Retinal pigment epithelial cell (primary cell): ENCODE results near the gene OLFML1.
"Not testable (repeated sequence)": the region's sequence is repeated elsewhere in the genome, so short reads cannot be mapped to it uniquely, and the experiment has no call there.

Experiments
- DNase-seq: peaks from one replicate; pipeline ENCODE4 v3.0.0-alpha.2; 2010; ENCODE audit warnings: low read depth
- H3K4me3 ChIP-seq: 2 replicates; pipeline ENCODE4 v1.5.1; 2011; ENCODE audit warnings: mild to moderate bottlenecking, low read length, control low read depth, moderate library complexity
- CTCF ChIP-seq: conservative IDR thresholded peaks from 2 replicates; pipeline ENCODE4 v1.5.1; 2011; ENCODE audit warnings: low read depth, low read length, control low read depth, inconsistent platforms

The OLFML1 gene

GRCh38 chr11:7515447-7515886, 30.2 kb downstream of the OLFML1 start:
- DNase-seq = no peak
- peak overlapping the region; percentile 79 for H3K4me3 ChIP-seq
- no peak for TF ChIP-seq CTCF

- no peak for DNase-seq
- no peak overlapping the region for H3K4me3 ChIP-seq
- TF ChIP-seq CTCF = no peak
These were observed 31.2 kb downstream of the OLFML1 start for GRCh38 chr11:7516475-7516874.

GRCh38 chr11:7517743-7518142, 32.4 kb downstream of the OLFML1 start:
- not testable (repeated sequence) for DNase-seq, H3K4me3 ChIP-seq

- no peak overlapping the region for H3K4me3 ChIP-seq
- DNase-seq = no peak
- TF ChIP-seq CTCF = no peak
These were observed 33.7 kb downstream of the OLFML1 start for GRCh38 chr11:7518811-7519562.

- no peak overlapping the region for H3K4me3 ChIP-seq
- TF ChIP-seq CTCF = no peak
- DNase-seq = no peak
These were observed 35.0 kb downstream of the OLFML1 start for GRCh38 chr11:7520011-7520942.

- no peak for TF ChIP-seq CTCF
- DNase-seq = no peak
- H3K4me3 ChIP-seq = no peak overlapping the region
These were observed 35.7 kb downstream of the OLFML1 start for GRCh38 chr11:7520981-7521487.

GRCh38 chr11:7522121-7522520, 36.8 kb downstream of the OLFML1 start:
- no peak for TF ChIP-seq CTCF
- no peak overlapping the region for H3K4me3 ChIP-seq
- DNase-seq = no peak
